ENCODE data around the gene MOK. TPM values are rescaled to one million over a fixed set of nuclear protein-coding genes. Genes with fewer than 3 reads are reported as not detected.

MOK gene
- total RNA-seq, 4 donors from 2014 or later: 1.0 to 23.0 (median 11.9) TPM

- H3K27me3 ChIP-seq: no peaks in the 10 kb centered on the region
- no peak for TF ChIP-seq CTCF (IDR thresholded peaks at IDR 0.05)
- no peak for TF ChIP-seq POLR2A (IDR thresholded peaks at IDR 0.05)
- no peak for DNase-seq
- H3K36me3 ChIP-seq: no peaks in the 10 kb centered on the region
- no peak overlapping the region for H3K27ac ChIP-seq
- H3K4me1 ChIP-seq: peaks cover 0 to 3% of the 10 kb centered on the region in 2 donors
- intact Hi-C loops (cut with DNase I; ENCODE audit: low total_unique reads): loop anchor here (10.0 kb wide), 1 partner anchor 76 kb away; the partner anchor contains the start of gene ZNF839
- no peaks in the 10 kb centered on the region for H3K9me3 ChIP-seq
- H3K4me3 ChIP-seq: no peak overlapping the region
Observed at GRCh38 chr14:102238766-102239165, 66.2 kb downstream of the MOK start.

GRCh38 chr14:102238131-102238530 lies 66.8 kb downstream of the MOK start:
- no peak for DNase-seq
- Histone ChIP-seq H3K36me3 (no peaks in the 10 kb centered on the region), H3K27me3 (no peaks in the 10 kb centered on the region), H3K9me3 (no peaks in the 10 kb centered on the region), H3K4me1 (peaks cover 0 to 3% of the 10 kb centered on the region in 2 donors), H3K4me3 (no peak overlapping the region), H3K27ac (no peak overlapping the region)
- intact Hi-C loops (cut with DNase I; ENCODE audit: low total_unique reads): loop anchor here (10.0 kb wide), 1 partner anchor 77 kb away; the partner anchor contains the start of gene ZNF839
- TF ChIP-seq POLR2A (IDR thresholded peaks at IDR 0.05) (no peak), CTCF (IDR thresholded peaks at IDR 0.05) (no peak)

- peak overlapping the region in 1 of 2 donors; percentile 51 for H3K27ac ChIP-seq
- intact Hi-C loops (cut with DNase I; ENCODE audit: low total_unique reads): loop anchor here (10.0 kb wide), 1 partner anchor 79 kb away; the partner anchor contains the start of gene ZNF839
- DNase-seq: no peak
Observed at GRCh38 chr14:102236026-102236425, 68.9 kb downstream of the MOK start.

GRCh38 chr14:102235275-102235897 lies 69.6 kb downstream of the MOK start:
- Histone ChIP-seq H3K27me3 (no peaks in the 10 kb centered on the region), H3K4me3 (peak overlapping the region in 1 of 2 donors; percentile 6), H3K36me3 (no peaks in the 10 kb centered on the region), H3K4me1 (peaks cover 0 to 3% of the 10 kb centered on the region in 2 donors), H3K9me3 (no peaks in the 10 kb centered on the region), H3K27ac (peak overlapping the region; percentile 51 to 52)
- peak; percentile 87 for DNase-seq
- TF ChIP-seq POLR2A (IDR thresholded peaks at IDR 0.05): no peak
- TF ChIP-seq CTCF (IDR thresholded peaks at IDR 0.05): peak; percentile 69 to 84 (median 79)
- intact Hi-C loops (cut with DNase I; ENCODE audit: low total_unique reads): loop anchor here (10.0 kb wide), 1 partner anchor 79 kb away; the partner anchor contains the start of gene ZNF839

More at GRCh38 chr14:102236026-102236425, 68.9 kb downstream of the MOK start:
- TF ChIP-seq CTCF (IDR thresholded peaks at IDR 0.05) (no peak), POLR2A (IDR thresholded peaks at IDR 0.05) (no peak)
- H3K27me3 ChIP-seq: no peaks in the 10 kb centered on the region
- H3K36me3 ChIP-seq: no peaks in the 10 kb centered on the region
- H3K4me1 ChIP-seq: peaks cover 0 to 3% of the 10 kb centered on the region in 2 donors
- H3K9me3 ChIP-seq: no peaks in the 10 kb centered on the region
- H3K4me3 ChIP-seq: no peak overlapping the region

All from uterus (tissue), 4 donors.